IMR-90 (cell line): ENCODE results near the gene MEGF9. TPM values are rescaled to one million over a fixed set of nuclear protein-coding genes. Genes with fewer than 3 reads are reported as not detected.

Source experiments
- ATAC-seq: fragments of 200-7000 bp; cut with Tn5 transposase; 2 replicates; pipeline ENCODE4 v1.9.1; 2020; ENCODE audit warnings: low read depth, mild to moderate bottlenecking, moderate library complexity
- BruUV-seq: library from RNA; stranded (reverse); fragments of 400-500 nt; replicated peaks from 2 replicates; lab custom pipeline; 2021; lab: Mats Ljungman, UMichigan
- CTCF ChIA-PET: fragments of 300-600 bp; formaldehyde crosslinking; extraction: SDS; loops from one replicate; lab custom pipeline; 2021; ENCODE audit warnings: antibody characterized with exemption; lab: Yijun Ruan, JAX
- POLR2A ChIA-PET: fragments of 300-600 bp; sonication (Branson Sonifier 250); formaldehyde crosslinking; loops from one replicate; lab custom pipeline; 2022; ENCODE audit warnings: antibody characterized with exemption; ENCODE audit not compliant: unreplicated experiment; lab: Charles Lee
- DNase-seq: peaks from one replicate; pipeline ENCODE4 v3.0.0; 2013
- H2AFZ ChIP-seq: replicated peaks from 2 replicates; pipeline ENCODE3; 2013; ENCODE audit warnings: low read length, mild to moderate bottlenecking; ENCODE audit not compliant: poor library complexity
- H2AK5ac ChIP-seq: 2 replicates; pipeline ENCODE4 v1.6.1; 2013; ENCODE audit warnings: low read depth, low read length, inconsistent platforms
- H2AK9ac ChIP-seq: replicated peaks from 2 replicates; pipeline ENCODE3; 2013; ENCODE audit warnings: mild to moderate bottlenecking, low read depth, low read length, moderate library complexity; ENCODE audit not compliant: poor library complexity
- H2BK120ac ChIP-seq: 2 replicates; pipeline ENCODE4 v1.6.1; 2013; ENCODE audit warnings: low read depth, low read length, inconsistent platforms
- H2BK15ac ChIP-seq: 3 replicates; pipeline ENCODE4 v1.6.1; 2013; ENCODE audit warnings: low read depth, low read length, inconsistent platforms
- H2BK20ac ChIP-seq: 2 replicates; pipeline ENCODE4 v1.6.1; 2013; ENCODE audit warnings: low read depth, mild to moderate bottlenecking, inconsistent platforms, low read length, moderate library complexity
- H2BK5ac ChIP-seq: 2 replicates; pipeline ENCODE4 v1.6.1; 2013; ENCODE audit warnings: mild to moderate bottlenecking, low read depth, low read length, inconsistent platforms; ENCODE audit not compliant: poor library complexity, severe bottlenecking
- H3K14ac ChIP-seq: replicated peaks from 2 replicates; pipeline ENCODE4 v1.6.1; 2013; ENCODE audit warnings: low read depth, low read length, inconsistent platforms
- H3K18ac ChIP-seq: 2 replicates; pipeline ENCODE4 v1.6.1; 2013; ENCODE audit warnings: low read depth, low read length, control low read depth
- H3K23ac ChIP-seq: 2 replicates; pipeline ENCODE4 v1.6.1; 2013; ENCODE audit warnings: low read depth, low read length, inconsistent platforms
- H3K27ac ChIP-seq: 2 replicates; pipeline ENCODE4 v1.5.1; 2013; ENCODE audit warnings: mild to moderate bottlenecking, control low read depth, low read length; ENCODE audit not compliant: insufficient read depth
- H3K27me3 ChIP-seq: 2 replicates; pipeline ENCODE4 v1.6.1; 2013; ENCODE audit warnings: low read length; ENCODE audit not compliant: control insufficient read depth, insufficient read depth
- H3K36me3 ChIP-seq: 2 replicates; pipeline ENCODE4 v1.6.1; 2013; ENCODE audit warnings: low read length, mixed read lengths; ENCODE audit not compliant: control insufficient read depth, insufficient read depth
- H3K4ac ChIP-seq: 2 replicates; pipeline ENCODE4 v1.6.1; 2013; ENCODE audit warnings: low read depth, low read length, inconsistent platforms
- H3K4me1 ChIP-seq: 2 replicates; pipeline ENCODE4 v1.6.1; 2013; ENCODE audit warnings: low read length, mixed read lengths; ENCODE audit not compliant: control insufficient read depth, insufficient read depth
- H3K4me2 ChIP-seq: 2 replicates; pipeline ENCODE4 v1.6.1; 2013; ENCODE audit warnings: low read depth, mild to moderate bottlenecking, control low read depth, low read length, moderate library complexity
- H3K4me3 ChIP-seq: 2 replicates; pipeline ENCODE4 v1.5.1; 2013; ENCODE audit warnings: low read depth, mild to moderate bottlenecking, control low read depth, low read length, moderate library complexity; ENCODE audit not compliant: insufficient read depth
- H3K56ac ChIP-seq: 2 replicates; pipeline ENCODE4 v1.6.1; 2013; ENCODE audit warnings: low read length, inconsistent platforms; ENCODE audit not compliant: insufficient read depth; ENCODE audit errors: extremely low read depth
- H3K79me1 ChIP-seq, 2 experiments: 2 replicates each; pipeline ENCODE4 v1.6.1; 2013; ENCODE audit warnings: low read length in 2 of 2, inconsistent platforms in 1 of 2, low read depth in 1 of 2
- H3K9ac ChIP-seq: 2 replicates; pipeline ENCODE4 v1.6.1; 2013; ENCODE audit warnings: low read depth, low read length, control low read depth
- H3K9me1 ChIP-seq: 2 replicates; pipeline ENCODE4 v1.6.1; 2013; ENCODE audit warnings: low read length, inconsistent platforms; ENCODE audit not compliant: insufficient read depth
- H3K9me3 ChIP-seq: 2 replicates; pipeline ENCODE4 v1.6.1; 2013; ENCODE audit warnings: low read length; ENCODE audit not compliant: control insufficient read depth, insufficient read depth
- H4K20me1 ChIP-seq: 2 replicates; pipeline ENCODE4 v1.6.1; 2013; ENCODE audit warnings: low read length, inconsistent platforms; ENCODE audit not compliant: insufficient read depth
- H4K5ac ChIP-seq: 2 replicates; pipeline ENCODE4 v1.6.1; 2013; ENCODE audit warnings: mild to moderate bottlenecking, low read depth, low read length, control low read depth
- H4K8ac ChIP-seq, 2 experiments: 2 replicates each; pipeline ENCODE4 v1.6.1; 2013; ENCODE audit warnings: low read depth in 2 of 2, low read length in 2 of 2, control low read depth in 1 of 2, inconsistent platforms in 1 of 2
- H4K91ac ChIP-seq: 2 replicates; pipeline ENCODE4 v1.6.1; 2013; ENCODE audit warnings: low read depth, low read length, inconsistent platforms; ENCODE audit not compliant: insufficient read depth
- BHLHE40 ChIP-seq: fragments of 150-350 bp; IDR thresholded peaks from 2 replicates; pipeline ENCODE4 v1.6.1; 2016; ENCODE audit warnings: mild to moderate bottlenecking, low read depth, low read length
- CEBPB ChIP-seq: IDR thresholded peaks from 2 replicates; pipeline ENCODE4 v1.6.1; 2012; ENCODE audit warnings: low read depth, low read length, improper control_type of control experiment
- CHD1 ChIP-seq: IDR thresholded peaks from 2 replicates; pipeline ENCODE4 v1.6.1; 2012; ENCODE audit warnings: low read depth, low read length, improper control_type of control experiment
- CTCF ChIP-seq: conservative IDR thresholded peaks from 2 replicates; pipeline ENCODE4 v1.5.1; 2012; ENCODE audit warnings: mild to moderate bottlenecking, low read depth, low read length, improper control_type of control experiment
- FOS ChIP-seq: fragments of 150-350 bp; IDR thresholded peaks from 2 replicates; pipeline ENCODE4 v1.6.1; 2016; ENCODE audit warnings: low read depth, low read length
- MAFK ChIP-seq: IDR thresholded peaks from 2 replicates; pipeline ENCODE4 v1.6.1; 2012; ENCODE audit warnings: low read depth, low read length, improper control_type of control experiment
- MXI1 ChIP-seq: IDR thresholded peaks from 2 replicates; pipeline ENCODE4 v1.6.1; 2012; ENCODE audit warnings: low read depth, mild to moderate bottlenecking, low read length, moderate library complexity, borderline replicate concordance
- NFE2L2 ChIP-seq: fragments of 150-350 bp; IDR thresholded peaks from 2 replicates; pipeline ENCODE4 v1.6.1; 2016; ENCODE audit warnings: low read depth, mild to moderate bottlenecking, low read length
- POLR2A ChIP-seq: IDR thresholded peaks from 2 replicates; pipeline ENCODE4 v1.6.1; 2012; ENCODE audit warnings: mild to moderate bottlenecking, low read depth, low read length
- RAD21 ChIP-seq: IDR thresholded peaks from 2 replicates; pipeline ENCODE4 v1.6.1; 2012; ENCODE audit warnings: low read length, improper control_type of control experiment
- RCOR1 ChIP-seq: IDR thresholded peaks from 2 replicates; pipeline ENCODE4 v1.6.1; 2012; ENCODE audit warnings: mild to moderate bottlenecking, low read length, improper control_type of control experiment; ENCODE audit not compliant: insufficient replicate concordance
- RFX5 ChIP-seq: IDR thresholded peaks from 2 replicates; pipeline ENCODE4 v1.8.0; 2012; ENCODE audit warnings: low read depth, mild to moderate bottlenecking, low read length, moderate library complexity
- SMC3 ChIP-seq: fragments of 150-350 bp; IDR thresholded peaks from 2 replicates; pipeline ENCODE4 v1.6.1; 2016; ENCODE audit warnings: low read depth, mild to moderate bottlenecking, antibody characterized with exemption, low read length, moderate library complexity
- USF2 ChIP-seq: fragments of 150-350 bp; IDR thresholded peaks from 2 replicates; pipeline ENCODE4 v1.6.1; 2017; ENCODE audit warnings: mild to moderate bottlenecking, antibody characterized with exemption, low read length, low read depth
- WGBS, 2 experiments: methylation state at CpG; one replicate each; pipeline versions ENCODE4 v1.1.5 to v1.1.7; 2013; ENCODE audit warnings: missing lambda C conversion rate in 2 of 2; ENCODE audit not compliant: insufficient read length in 1 of 2; ENCODE audit errors: extremely low coverage in 2 of 2; 5-methylcytosine and 5-hydroxymethylcytosine counted together
- dilution Hi-C: fragments of 300-500 bp; cut with HindIII; formaldehyde crosslinking; loops from one replicate; pipeline ENCODE4 v1.14.3; 2018; ENCODE audit warnings: low sequenced_read_pairs; ENCODE audit not compliant: unreplicated experiment
- in situ Hi-C: fragments of 300-500 bp; cut with MboI; formaldehyde crosslinking; loops from 3 replicates; pipeline ENCODE4 v1.14.3; 2019; ENCODE audit warnings: low sequenced_read_pairs, inconsistent platforms, mixed read lengths
- intact Hi-C: fragments of 100-400 bp; cut with micrococcal nuclease; formaldehyde crosslinking; loops from 2 replicates; pipeline ENCODE4 v1.10.0; 2022
- polyA plus RNA-seq, 3 experiments: library from polyadenylated mRNA; depleted of rRNA; stranded (reverse); fragments of >200 nt; gene quantifications; 2 replicates each; pipeline ENCODE4 v1.2.3, GENCODE V29; 2012; ENCODE audit warnings: low replicate concordance in 1 of 3
- total RNA-seq: library from RNA; depleted of rRNA; stranded (reverse); fragments of >200 nt; gene quantifications from 2 replicates; pipeline ENCODE4 v1.2.3, GENCODE V29; 2012

MEGF9 gene
- total and polyA plus RNA-seq, 2 of the 4 experiments (the other 2 are of a cell fraction) = 3.4 TPM

GRCh38 chr9:120659676-120660075 lies 54.6 kb downstream of the MEGF9 start:
- no TSS peak for BruUV-seq
- Histone ChIP-seq H3K27me3 (no peaks in the 10 kb centered on the region), H2BK15ac (no peak overlapping the region), H3K14ac (no peak overlapping the region), H3K9me1 (peaks cover 3% of the 10 kb centered on the region; the same call in 1 of the 2 replicates), H3K23ac (no peak overlapping the region), H3K4ac (no peak overlapping the region), H2AK5ac (no peak overlapping the region), H3K56ac (no peak overlapping the region), H3K9ac (no peak overlapping the region), H3K4me3 (no peak overlapping the region), H3K79me1 (peaks cover 0 to 3% of the 10 kb centered on the region in 2 experiments; a peak in 1 of 4 replicates), H3K27ac (no peak overlapping the region), H4K8ac (no peak overlapping the region; a peak in 1 of 4 replicates), H4K91ac (no peak overlapping the region), H3K9me3 (no peaks in the 10 kb centered on the region), H4K5ac (no peak overlapping the region), H2AK9ac (no peak overlapping the region), H3K18ac (no peak overlapping the region), H2BK5ac (no peak overlapping the region), H3K36me3 (0 out of 2 replicates have a peak, but pooled peaks cover 1% of the 10 kb centered on the region), H2BK120ac (no peak overlapping the region), H4K20me1 (no peaks in the 10 kb centered on the region), H2BK20ac (no peak overlapping the region), H3K4me1 (no peaks in the 10 kb centered on the region; the same call in 1 of the 2 replicates), H2AFZ (no peak overlapping the region), H3K4me2 (no peak overlapping the region)
- TF ChIP-seq MAFK (no peak), MXI1 (no peak), POLR2A (no peak), RAD21 (no peak), CEBPB (no peak), FOS (no peak), NFE2L2 (no peak), CTCF (no peak), SMC3 (no peak), BHLHE40 (no peak), CHD1 (no peak), USF2 (no peak), RFX5 (no peak), RCOR1 (no peak)
- intact Hi-C loops (no loop called here), in situ Hi-C loops (no loop called here), dilution Hi-C loops (no loop called here)
- ATAC-seq (no peak), DNase-seq (no peak)
- ChIA-PET CTCF (interaction anchor here (1.1 kb wide), 1 partner anchor 9 kb away, joined by 3 read pairs; no protein-coding TSS in a partner anchor), POLR2A (no interaction called here)
- no CpG with 5 or more reads among the region's 2 CpGs for WGBS, 2 experiments
